HG03175 (cell line): Measurements from ENCODE around the gene ZBTB12.
"Not testable (repeated sequence)": the region's sequence is repeated elsewhere in the genome, so short reads cannot be mapped to it uniquely, and the experiment has no call there.

Experiments
- ATAC-seq: cut with Tn5 transposase; IDR thresholded peaks from one replicate; pipeline ENCODE4 v1.9.1; 2021; ENCODE audit warnings: mild to moderate bottlenecking, moderate library complexity; ENCODE audit not compliant: unreplicated experiment

Gene ZBTB12

GRCh38 chr6:31851980-31852718, 49.7 kb downstream of the ZBTB12 start:
- not testable (repeated sequence) for ATAC-seq

GRCh38 chr6:31851485-31851832, 50.4 kb downstream of the ZBTB12 start:
- ATAC-seq = no peak

DNA sequence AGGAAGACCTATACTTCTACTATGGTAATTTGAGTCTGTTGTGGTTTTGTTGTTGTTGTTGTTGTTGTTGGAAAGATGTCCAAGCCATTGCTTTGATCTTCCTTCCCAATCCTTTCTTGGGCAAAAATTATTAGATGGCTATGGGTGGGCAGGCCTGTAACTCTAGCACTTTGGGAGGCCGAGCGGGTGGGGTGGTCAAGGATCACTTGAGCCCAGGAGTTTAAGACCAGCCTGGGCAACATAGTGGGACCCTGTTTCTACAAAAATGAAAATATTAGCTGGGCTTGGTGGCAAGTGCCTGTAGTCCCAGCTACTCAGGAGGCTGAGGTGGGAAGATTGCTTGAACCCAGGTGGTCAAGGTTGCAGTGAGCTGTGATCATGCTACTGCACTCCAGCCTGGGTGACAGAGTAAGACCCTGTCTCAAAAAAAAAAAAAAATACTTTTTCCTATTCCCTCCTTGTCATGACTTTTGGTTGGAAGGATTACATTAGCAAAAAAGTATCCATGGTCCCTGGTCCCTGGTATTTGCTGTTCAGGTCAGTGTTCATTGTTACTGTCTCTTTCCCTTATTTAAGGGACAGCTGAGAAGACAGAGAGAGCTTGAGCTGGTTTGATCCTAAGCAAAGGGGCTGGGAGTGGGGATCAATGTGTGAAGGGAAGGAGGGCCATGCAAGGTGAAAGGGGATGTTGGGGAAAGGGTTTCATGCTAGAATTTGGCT, 51.0 kb downstream of the ZBTB12 start:
- no peak for ATAC-seq
